Fibroblast of upper back skin (primary cell): ENCODE results near the gene SMYD3.
"Not testable (repeated sequence)": the region's sequence is repeated elsewhere in the genome, so short reads cannot be mapped to it uniquely, and the experiment has no call there.

Experiments used
- DNase-seq: peaks from one replicate; pipeline ENCODE4 v3.0.0-alpha.2; 2013

SMYD3 gene

GRCh38 chr1:245971076-245971710, 535.9 kb downstream of the SMYD3 start:
- not testable (repeated sequence) for DNase-seq

- DNase-seq, result peak; percentile 98
Measured at GRCh38 chr1:245969283-245969682, 537.8 kb downstream of the SMYD3 start.

GRCh38 chr1:245968775-245969174, 538.3 kb downstream of the SMYD3 start:
- no peak for DNase-seq

- DNase-seq, result no peak
Measured at GRCh38 chr1:245965398-245965797, 541.7 kb downstream of the SMYD3 start.

GRCh38 chr1:245963649-245964048, 543.4 kb downstream of the SMYD3 start:
- no peak for DNase-seq

- DNase-seq, result no peak
Measured at GRCh38 chr1:245962453-245962852, 544.6 kb downstream of the SMYD3 start.

DNA sequence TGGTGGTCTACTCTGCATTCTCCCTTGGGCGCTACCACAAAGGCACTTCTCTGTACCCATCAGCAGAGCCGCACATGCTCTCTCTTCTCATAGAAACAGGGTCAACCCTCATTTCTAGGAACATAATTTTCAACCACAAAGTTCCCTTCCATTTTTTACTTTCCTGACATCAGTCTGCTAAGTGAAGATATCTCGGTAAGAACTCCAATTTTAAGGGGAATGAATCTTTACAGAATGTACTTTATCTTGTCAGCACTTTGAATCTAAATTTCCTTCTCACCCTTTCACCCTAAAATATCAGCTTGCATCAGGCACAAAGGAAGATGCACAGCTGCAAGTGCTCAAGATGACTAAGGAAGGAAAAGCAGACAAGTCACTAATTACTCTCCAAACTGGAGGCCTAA, 545.9 kb downstream of the SMYD3 start:
- peak; percentile 87 for DNase-seq

- DNase-seq, result no peak
Measured at GRCh38 chr1:245960171-245960570, 546.9 kb downstream of the SMYD3 start.

GRCh38 chr1:245958016-245958415, 549.1 kb downstream of the SMYD3 start:
- no peak for DNase-seq

DNA sequence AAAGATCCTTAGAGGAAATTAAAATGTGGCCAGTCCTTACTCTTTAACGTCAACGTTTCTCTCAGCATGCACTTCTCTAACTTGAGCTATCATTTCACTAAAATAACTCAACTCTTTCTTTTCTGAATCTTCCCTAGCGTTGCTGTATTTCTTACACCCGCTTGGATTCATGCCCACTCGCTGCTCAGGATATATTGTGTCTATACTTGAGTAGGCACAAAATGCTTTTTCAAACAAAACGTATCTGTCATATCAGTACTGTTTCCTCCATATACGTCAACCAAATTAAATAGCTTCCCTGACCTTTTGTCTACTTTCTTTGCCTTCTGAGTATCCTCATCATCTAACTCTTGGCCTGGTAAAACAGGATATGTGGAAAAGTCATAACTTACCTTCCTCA, 549.7 kb downstream of the SMYD3 start:
- no peak for DNase-seq

GRCh38 chr1:245956225-245956624, 550.9 kb downstream of the SMYD3 start:
- peak; percentile 20 for DNase-seq

DNA sequence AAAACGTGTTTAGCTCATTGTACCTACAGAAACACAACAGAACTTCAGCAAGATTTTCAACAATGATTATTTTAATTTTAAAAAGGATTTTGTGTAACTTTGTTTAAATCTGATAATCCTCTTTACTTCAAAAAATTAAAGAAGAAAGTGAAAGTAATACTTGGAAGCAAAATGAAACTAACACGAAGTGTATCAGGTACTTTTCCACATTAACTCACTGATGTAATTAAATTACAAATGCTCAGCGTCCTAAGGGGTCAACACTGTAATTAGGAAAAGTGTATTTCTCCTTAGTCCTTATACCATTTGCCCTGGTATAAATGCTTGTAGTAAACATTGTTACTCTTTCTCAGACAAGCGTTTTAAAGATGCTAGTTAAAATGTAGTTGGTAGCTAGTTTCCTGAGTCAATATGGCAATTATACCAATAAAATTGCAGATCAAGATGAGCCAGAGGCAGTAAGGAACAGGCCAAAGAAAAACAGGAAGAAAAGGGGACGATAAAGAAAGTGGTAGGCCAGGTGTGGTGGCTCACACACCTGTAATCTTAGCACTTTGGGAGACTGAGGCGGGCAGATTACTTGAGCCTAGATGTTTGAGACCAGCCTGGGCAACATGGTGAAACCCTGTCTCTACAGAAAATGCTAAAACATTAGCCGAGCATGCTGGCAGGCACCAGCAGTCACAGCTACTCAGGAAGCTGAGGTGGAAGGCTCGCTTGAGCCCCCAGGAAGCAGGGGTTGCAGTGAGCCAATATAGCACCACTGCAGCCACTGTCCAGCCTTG, 553.0 kb downstream of the SMYD3 start:
- DNase-seq, result no peak

DNA sequence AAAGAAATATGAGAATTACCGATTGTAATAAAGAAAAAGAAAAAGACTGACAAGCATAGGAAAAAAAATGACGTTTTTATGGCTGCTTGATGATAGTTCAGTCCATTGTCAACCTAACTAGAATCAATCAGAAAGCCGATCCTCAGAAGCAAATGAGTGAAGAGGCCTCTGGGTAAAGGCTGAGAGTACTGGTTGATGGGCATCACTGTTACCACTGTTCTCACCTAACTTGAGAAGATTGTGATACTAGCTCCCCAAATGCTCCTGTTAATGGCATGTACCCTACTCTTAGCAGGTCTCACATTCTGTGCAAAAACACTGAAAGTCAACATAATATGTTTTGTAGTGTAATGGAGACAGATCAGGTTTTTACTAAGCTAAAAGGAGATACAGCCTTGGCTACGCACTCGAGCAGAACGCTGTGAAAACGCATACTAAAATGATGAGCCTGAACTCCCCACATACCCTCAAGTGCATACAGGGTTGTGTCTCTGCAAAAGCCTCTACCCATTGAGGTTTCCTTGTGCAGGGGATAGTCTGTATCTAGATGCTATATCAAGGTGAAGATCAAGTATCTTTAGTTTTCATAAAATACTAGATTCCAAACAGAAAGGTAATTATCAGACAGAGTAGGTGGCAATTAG, 554.6 kb downstream of the SMYD3 start:
- DNase-seq, result no peak

DNA sequence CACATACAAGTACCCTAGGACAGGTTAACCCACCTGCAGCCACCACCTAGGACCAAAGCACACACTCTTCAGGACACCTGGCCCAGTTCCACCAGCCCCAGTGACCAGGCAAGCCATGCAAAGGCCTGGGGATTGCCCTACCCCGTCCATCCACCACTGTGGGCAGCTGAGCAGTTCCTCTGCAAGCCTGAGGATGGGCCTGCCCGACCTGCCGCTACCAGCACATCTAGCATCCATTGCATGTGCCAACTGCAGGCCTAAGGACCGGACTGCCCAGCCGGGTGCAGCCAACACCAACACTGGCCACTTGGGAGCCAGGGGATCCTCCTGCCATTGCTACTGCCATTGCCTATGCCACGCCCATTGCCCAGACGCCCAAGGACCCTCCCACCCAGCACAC, 558.3 kb downstream of the SMYD3 start:
- DNase-seq, result no peak

DNA sequence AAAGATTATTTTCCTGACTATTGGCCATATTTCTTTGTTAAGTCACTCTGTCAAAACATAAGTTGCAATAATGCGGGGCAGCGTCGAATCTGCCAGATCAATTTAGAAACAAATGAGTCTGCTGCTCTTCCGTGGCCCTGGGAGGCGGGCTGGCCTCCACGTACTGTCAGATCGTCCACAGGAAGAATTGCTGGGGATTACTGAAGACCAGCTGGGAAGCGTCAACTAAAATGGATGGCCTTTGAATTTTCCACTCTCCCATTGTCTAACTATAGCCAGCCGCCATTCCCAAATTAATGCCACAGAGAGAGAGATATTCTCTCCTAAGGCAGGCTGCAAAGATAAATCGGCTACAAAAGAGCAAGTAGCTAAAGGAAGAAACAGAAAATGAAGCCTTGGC, 560.2 kb downstream of the SMYD3 start:
- DNase-seq, result peak; percentile 39

GRCh38 chr1:245945136-245945535, 561.9 kb downstream of the SMYD3 start:
- DNase-seq, result not testable (repeated sequence)

GRCh38 chr1:245942856-245943255, 564.2 kb downstream of the SMYD3 start:
- no peak for DNase-seq

DNA sequence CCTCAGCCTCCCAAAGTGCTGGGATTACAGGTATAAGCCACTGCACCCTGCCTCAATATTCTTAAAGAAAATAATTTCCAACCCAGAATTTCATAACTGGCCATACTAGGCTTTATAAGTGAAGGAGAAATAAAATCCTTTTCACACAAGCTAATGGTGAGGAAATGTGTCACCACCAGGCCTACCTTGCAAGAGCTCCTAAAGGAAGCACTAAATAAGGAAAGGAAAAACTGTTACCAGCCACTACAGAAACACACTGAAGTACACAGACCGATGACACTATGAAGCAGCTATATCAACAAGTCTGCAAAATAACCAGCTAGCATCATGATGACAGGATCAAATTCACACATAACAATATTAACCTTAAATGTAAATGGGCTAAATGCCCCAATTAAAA, 565.3 kb downstream of the SMYD3 start:
- DNase-seq, result not testable (repeated sequence)

DNA sequence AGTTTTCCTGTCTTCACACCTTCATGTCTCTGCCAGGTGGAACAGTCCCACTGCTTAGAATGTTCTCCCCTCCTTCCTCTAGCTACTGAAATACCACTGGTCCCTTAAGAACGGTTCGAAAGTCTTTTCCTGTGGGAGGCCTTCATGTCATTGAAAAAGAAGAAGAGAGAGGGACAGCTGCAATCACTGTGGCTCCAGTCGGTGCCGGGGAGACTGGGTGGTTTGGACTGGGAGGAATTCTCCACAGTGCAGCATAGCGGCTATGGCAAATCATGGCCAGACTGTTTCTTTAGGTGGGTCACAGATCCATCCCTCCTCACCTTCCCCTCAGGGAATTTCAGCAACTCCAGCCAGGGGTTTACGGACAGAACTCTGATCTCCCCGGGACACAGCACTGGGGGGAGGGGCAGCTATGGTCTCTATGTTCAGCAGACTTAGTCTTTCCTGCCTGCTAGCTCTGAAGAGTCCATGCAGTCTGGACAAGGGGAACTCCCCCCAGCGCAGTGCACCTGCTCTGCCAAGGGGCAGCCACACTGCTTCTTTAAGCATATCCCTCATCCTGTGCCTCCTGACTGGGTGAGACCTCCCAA, 567.2 kb downstream of the SMYD3 start:
- no peak for DNase-seq

DNA sequence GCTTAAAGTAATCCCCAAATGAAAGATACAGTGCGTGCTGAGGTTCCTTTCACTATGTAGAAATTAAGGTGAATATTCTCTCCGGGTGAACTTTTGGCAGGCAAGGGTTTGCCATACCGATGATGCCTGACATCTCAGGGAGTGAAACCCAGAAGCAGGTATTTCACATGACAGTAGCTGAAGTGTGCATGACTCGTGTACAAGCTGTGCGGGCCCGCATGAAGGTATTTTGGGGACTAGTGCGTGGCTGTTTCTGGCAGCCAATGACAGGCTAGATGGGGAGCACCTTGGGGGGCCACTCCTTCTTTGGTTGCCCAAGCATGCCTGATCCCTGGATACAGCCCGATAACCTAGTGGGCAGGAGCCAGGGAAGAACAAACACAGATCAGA, 569.0 kb downstream of the SMYD3 start:
- DNase-seq, result no peak

- DNase-seq, result no peak
Measured at GRCh38 chr1:245937316-245938045, 569.6 kb downstream of the SMYD3 start.

DNA sequence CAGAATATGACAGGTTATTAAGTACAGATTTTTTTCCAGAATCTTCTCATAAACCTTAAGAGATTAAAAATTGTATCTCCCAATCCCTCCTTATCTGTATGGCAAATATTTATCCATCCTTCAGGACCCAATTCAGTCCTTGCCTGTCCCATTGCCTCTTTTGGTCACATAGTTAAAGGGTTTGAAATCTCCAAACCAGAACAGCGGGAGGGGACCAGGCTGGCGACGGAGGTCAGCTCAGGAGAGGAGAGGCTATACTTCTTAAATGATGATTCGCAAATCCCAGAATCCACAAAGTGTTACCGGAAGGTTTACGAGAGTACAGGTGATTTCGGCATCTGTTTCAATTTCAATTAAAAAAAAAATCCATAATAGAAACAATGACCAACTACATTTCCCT, 572.7 kb downstream of the SMYD3 start:
- DNase-seq, result no peak

- DNase-seq, result no peak
Measured at GRCh38 chr1:245933431-245934045, 573.5 kb downstream of the SMYD3 start.
